Kidney (tissue), 14 donors: ENCODE data around the gene ERC2. TPM values are rescaled to one million over a fixed set of nuclear protein-coding genes. Genes with fewer than 3 reads are reported as not detected.
A peak's percentile ranks its signal among the peaks of the same experiment; 100 is the strongest.

ENCODE experiments used
- DNase-seq, 5 donors: peaks; one replicate each; pipeline ENCODE4 v3.0.0-alpha.2; 2013 to 2020
- FAIRE-seq: peaks from 2 replicates; lab custom pipeline; 2012; peaks lifted over from hg19 to GRCh38; lab: Jason Lieb, UNC
- H3K27ac ChIP-seq, 2 donors: one replicate each; pipeline ENCODE4 v1.7.0; 2013; ENCODE audit warnings: low read depth in 2 of 2, low read length in 2 of 2, inconsistent platforms in 1 of 2
- H3K27me3 ChIP-seq: one replicate; pipeline ENCODE4 v1.7.1; 2013; ENCODE audit warnings: low read length, inconsistent platforms; ENCODE audit not compliant: control insufficient read depth, insufficient read depth
- H3K36me3 ChIP-seq, 3 donors: one replicate each; pipeline versions ENCODE4 v1.7.0 to v1.7.1; 2013; ENCODE audit warnings: low read length in 3 of 3, control low read depth in 1 of 3, inconsistent platforms in 1 of 3; ENCODE audit not compliant: insufficient read depth in 3 of 3, control insufficient read depth in 2 of 3
- H3K4me1 ChIP-seq, 3 donors: one replicate each; pipeline versions ENCODE4 v1.7.0 to v1.7.1; 2013; ENCODE audit warnings: low read length in 3 of 3, inconsistent platforms in 1 of 3, low read depth in 1 of 3; ENCODE audit not compliant: control insufficient read depth in 2 of 3, insufficient read depth in 2 of 3
- H3K4me3 ChIP-seq, 3 donors: one replicate each; pipeline versions ENCODE4 v1.7.0 to v1.8.1; 2013; ENCODE audit warnings: low read length in 3 of 3, control low read depth in 1 of 3, inconsistent platforms in 1 of 3
- H3K9ac ChIP-seq, 3 donors: one replicate each; pipeline versions ENCODE4 v1.7.0 to v1.7.1; 2013; ENCODE audit warnings: low read length in 3 of 3, control low read depth in 1 of 3, inconsistent platforms in 1 of 3
- H3K9me3 ChIP-seq, 3 donors: one replicate each; pipeline versions ENCODE4 v1.7.0 to v1.7.1; 2013; ENCODE audit warnings: low read length in 3 of 3, control low read depth in 1 of 3, inconsistent platforms in 1 of 3; ENCODE audit not compliant: control insufficient read depth in 2 of 3, insufficient read depth in 1 of 3
- CTCF ChIP-seq: IDR thresholded peaks from 3 replicates; pipeline ENCODE4 v1.5.1; 2012; ENCODE audit warnings: mild to moderate bottlenecking, moderate library complexity, borderline replicate concordance; ENCODE audit not compliant: insufficient read depth; ENCODE audit errors: extremely low read depth
- intact Hi-C: fragments of 100-400 bp; cut with DNase I; formaldehyde crosslinking; loops from one replicate; pipeline ENCODE4 v1.11.1; 2022
- polyA plus RNA-seq: library from polyadenylated mRNA; stranded (reverse); fragments of 350-450 nt; fragmentation: Illumina TruSeq; extraction: RNeasy Lipid Tissue Mini Kit (QIAGEN cat#74804); gene quantifications from one replicate; pipeline ENCODE4 v1.2.3, GENCODE V29; 2014; ENCODE audit warnings: low read depth, low replicate concordance; ENCODE audit not compliant: insufficient read depth
- total RNA-seq: library from RNA; stranded (reverse); fragmentation: NEBNext Ultra II Directional; extraction: Animal tissue kit (Norgen Biotek cat#: 25700); gene quantifications from one replicate; pipeline ENCODE4 v1.2.1, GENCODE V29; 2021
- donor health status: control.
- donor health status: control.
- donor health status: control.
- donor health status: control.
- donor health status: control.
- donor health status: DM: yes; HTN: yes; CAD: no.
- donor health status: Normal renal cell carcinoma (clear cell type).

ERC2 gene
- total and polyA plus RNA-seq, 2 donors from 2014 or later = 0.92 to 3.8 TPM

- Histone ChIP-seq H3K27ac (no peak overlapping the region), H3K36me3 (no peaks in the 10 kb centered on the region), H3K4me1 (peaks cover 0 to 6% (median 2%) of the 10 kb centered on the region in 3 donors), H3K4me3 (no peak overlapping the region), H3K9ac (no peak overlapping the region), H3K27me3 (no peaks in the 10 kb centered on the region), H3K9me3 (no peaks in the 10 kb centered on the region)
- no peak for TF ChIP-seq CTCF
- FAIRE-seq (no peak), DNase-seq (no peak)
- intact Hi-C loops = no loop called here
Measured at GRCh38 chr3:55691141-55691540, 777.1 kb downstream of the ERC2 start.

GRCh38 chr3:55690726-55691125 lies 777.5 kb downstream of the ERC2 start:
- H3K9ac ChIP-seq = no peak overlapping the region
- peaks cover 0 to 6% (median 2%) of the 10 kb centered on the region in 3 donors for H3K4me1 ChIP-seq
- intact Hi-C loops = no loop called here
- H3K4me3 ChIP-seq = no peak overlapping the region
- H3K9me3 ChIP-seq = no peaks in the 10 kb centered on the region
- no peaks in the 10 kb centered on the region for H3K36me3 ChIP-seq
- H3K27ac ChIP-seq = no peak overlapping the region
- DNase-seq (peak in 4 of 5 donors; percentile 58 to 84 (median 75)), FAIRE-seq (no peak)
- no peak for TF ChIP-seq CTCF
- H3K27me3 ChIP-seq = no peaks in the 10 kb centered on the region

- intact Hi-C loops = no loop called here
- no peak for FAIRE-seq
- H3K27ac ChIP-seq = no peak overlapping the region
Measured at GRCh38 chr3:55690177-55690576, 778.1 kb downstream of the ERC2 start.

More at GRCh38 chr3:55690177-55690576, 778.1 kb downstream of the ERC2 start:
- Histone ChIP-seq H3K36me3 (no peaks in the 10 kb centered on the region), H3K9me3 (no peaks in the 10 kb centered on the region), H3K4me1 (peaks cover 0 to 6% (median 2%) of the 10 kb centered on the region in 3 donors), H3K27me3 (no peaks in the 10 kb centered on the region), H3K9ac (no peak overlapping the region), H3K4me3 (no peak overlapping the region)
- no peak for DNase-seq
- TF ChIP-seq CTCF = no peak
